ENCODE results near the gene ZNF418.
"Not testable (repeated sequence)": the region's sequence is repeated elsewhere in the genome, so short reads cannot be mapped to it uniquely, and the experiment has no call there.

ZNF418 gene

GRCh38 chr19:57888560-57889231 is 46.5 kb downstream of the ZNF418 start, which contains the start of gene ZNF814:
Gene ZNF814, minus strand, starts transcription at chr19:57889037. Its CDS starts 235 bp downstream, at chr19:57888802.
- DNase-seq: peak; percentile 55

GRCh38 chr19:57888107-57888559 is 47.1 kb downstream of the ZNF418 start:
- DNase-seq: no peak

DNA sequence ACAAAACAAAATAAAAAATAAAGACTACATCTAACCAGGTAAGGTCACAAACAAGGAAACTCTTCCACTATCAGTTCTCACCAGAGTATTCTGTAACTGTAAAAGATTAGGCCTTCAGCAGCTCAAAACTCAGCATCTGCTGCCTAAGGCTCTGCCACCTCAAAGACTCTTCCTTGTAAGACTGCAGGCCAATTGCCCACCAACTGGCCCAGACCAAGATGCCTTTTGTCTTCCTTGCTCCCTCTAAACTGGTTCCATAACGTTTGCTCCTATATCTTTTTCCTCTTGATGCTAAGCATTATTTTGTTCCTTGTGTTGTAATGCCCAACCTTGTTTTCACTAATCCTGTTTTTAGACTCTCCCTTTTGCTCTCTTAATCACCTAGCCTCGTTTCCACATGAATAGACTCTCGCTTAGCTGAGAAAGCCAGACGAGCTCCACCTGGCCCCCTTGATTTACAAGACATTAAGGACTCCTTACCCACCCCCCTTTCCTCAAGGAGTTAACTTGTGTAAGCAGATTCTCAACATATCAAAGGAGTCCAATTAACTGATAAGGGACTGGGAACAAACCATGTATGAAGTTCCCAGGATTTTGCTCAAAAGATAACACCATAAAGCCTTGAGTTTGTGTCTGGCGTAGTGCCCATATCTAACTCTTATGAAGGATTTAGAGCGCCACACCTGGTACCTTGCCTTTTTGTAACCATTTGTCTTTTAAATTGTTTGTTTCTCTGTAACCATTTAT is 47.8 kb downstream of the ZNF418 start:
- peak; percentile 14 for DNase-seq

DNA sequence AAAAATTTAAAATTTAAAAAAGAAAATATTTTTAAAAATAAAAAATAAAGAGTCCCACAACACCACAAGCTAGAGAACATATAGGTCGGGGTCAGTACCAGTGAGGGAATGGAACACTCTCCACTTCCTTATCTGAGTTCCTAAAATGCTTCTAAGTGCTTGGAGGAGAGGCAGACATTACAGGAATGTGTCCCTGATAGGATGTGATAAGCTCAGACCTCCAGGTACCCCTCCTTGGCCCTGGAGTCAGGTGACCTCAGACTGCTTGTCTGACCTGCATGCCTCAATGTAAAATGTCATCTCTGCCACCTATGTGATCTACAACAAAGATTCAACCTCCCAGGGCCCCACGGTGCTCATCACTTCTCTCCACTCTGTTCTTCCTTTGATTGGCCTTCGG is 49.2 kb downstream of the ZNF418 start:
- DNase-seq: no peak

GRCh38 chr19:57873883-57874799 is 61.1 kb downstream of the ZNF418 start:
- DNase-seq: not testable (repeated sequence)

- DNase-seq: no peak
These were observed 62.8 kb downstream of the ZNF418 start for GRCh38 chr19:57872450-57872849.

Measured in NCI-H1105 (cell line).